Pancreas (tissue), 10 donors: ENCODE results near the gene BICD1. TPM values are rescaled to one million over a fixed set of nuclear protein-coding genes. Genes with fewer than 3 reads are reported as not detected.
"Not testable (repeated sequence)": the region's sequence is repeated elsewhere in the genome, so short reads cannot be mapped to it uniquely, and the experiment has no call there.

Experiments
- ATAC-seq, 4 donors: fragments of 200-7000 bp; cut with Tn5 transposase; one replicate each; pipeline versions ENCODE4 v1.8.0 to v1.9.1; 2020; ENCODE audit warnings: mild to moderate bottlenecking in 4 of 4, moderate library complexity in 4 of 4
- DNase-seq, 6 donors: peaks; one replicate each; pipeline ENCODE4 v3.0.0-alpha.2; 2020
- FAIRE-seq: peaks from 2 replicates; lab custom pipeline; 2012; peaks lifted over from hg19 to GRCh38; lab: Jason Lieb, UNC
- H3K27ac ChIP-seq, 4 donors: fragments of 200-600 bp; sonication (generic); 1 replicate in 3 of 4; 2 replicates in 1 of 4; pipeline versions ENCODE4 v1.5.0 to v1.8.0; 2020
- H3K27me3 ChIP-seq, 4 donors: fragments of 200-600 bp; one replicate each; pipeline ENCODE4 v1.8.0; 2021
- H3K36me3 ChIP-seq, 3 donors: fragments of 200-600 bp; sonication (generic) in 1 of 3; one replicate each; pipeline versions ENCODE4 v1.5.0 to v1.8.0; 2020 to 2021
- H3K4me1 ChIP-seq, 3 donors: fragments of 200-600 bp; one replicate each; pipeline ENCODE4 v1.8.0; 2021
- H3K4me3 ChIP-seq, 4 donors: fragments of 200-600 bp; sonication (generic) in 2 of 4; one replicate each; pipeline versions ENCODE4 v1.5.0 to v1.8.0; 2020 to 2021
- H3K9me3 ChIP-seq, 4 donors: fragments of 200-600 bp; one replicate each; pipeline ENCODE4 v1.8.0; 2021
- WGBS, 2 donors: extraction: QIAGEN DNeasy Blood & Tissue Kit; methylation state at CpG; one replicate each; pipeline ENCODE4 v1.1.7; 2013; 5-methylcytosine and 5-hydroxymethylcytosine counted together
- intact Hi-C, 3 donors: fragments of 100-400 bp; cut with DNase I; formaldehyde crosslinking; loops; one replicate each; pipeline versions ENCODE4 v1.11.1 to v1.14.2; 2022
- polyA plus RNA-seq, 2 donors: library from polyadenylated mRNA; stranded (reverse); fragments of 200-250 nt; gene quantifications; one replicate each; pipeline ENCODE4 v1.2.3, GENCODE V29; 2013
- total RNA-seq, 6 donors: library from RNA; stranded (reverse); fragmentation: NEBNext Ultra II Directional in 4 of 6; extraction: Animal tissue kit (Norgen Biotek cat#: 25700) in 4 of 6; gene quantifications; one replicate each; pipeline versions ENCODE4 v1.2.1 to v1.2.4, GENCODE V29; 2021 to 2023
- TF ChIP-seq, protein P1 (sequence below), 4 donors: fragments of 200-600 bp; sonication (generic) in 3 of 4; IDR thresholded peaks; one replicate each; pipeline versions ENCODE4 v1.5.0 to v1.8.0; 2021; ENCODE audit warnings: antibody characterized with exemption in 4 of 4
- donor health status: healthy with polysubstance abuse.
- donor health status: DM: no; HTN: no; CAD: no; lungs with moderate emphysema.
- donor health status: DM: no; HTN: no; CAD: no.
- donor health status: control.
- donor health status: control.
- donor health status: Bipolar disorder and iron deficiency.
- donor health status: DM: yes; HTN: yes; CAD: no.
- donor health status: DM: no; HTN: no; CAD: no.
- donor health status: DM: no; HTN: no; CAD: no.
- donor health status: DM: yes; HTN: yes; CAD: no.

BICD1 gene
- total and polyA plus RNA-seq, 8 donors = 2.4 to 8.1 (median 3.4) TPM

DNA sequence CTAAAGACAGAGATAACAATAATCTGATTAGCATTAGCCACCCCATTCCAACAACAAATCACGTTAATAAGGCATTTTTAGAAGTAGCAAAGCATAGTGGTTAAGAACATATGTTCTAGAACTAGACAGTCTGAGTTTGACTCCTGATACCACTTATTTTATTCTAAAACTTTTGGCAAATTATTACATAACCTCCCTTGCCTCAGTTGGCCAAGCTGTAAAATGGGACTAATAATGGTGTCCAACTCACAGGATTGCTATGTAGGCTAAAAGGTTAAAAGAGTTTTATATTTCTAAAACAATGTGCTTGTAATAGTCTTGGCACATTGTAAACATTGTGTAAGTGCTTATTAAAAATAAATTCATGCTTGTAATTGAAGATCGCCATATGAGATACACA is 168.0 kb downstream of the BICD1 start:
- TF ChIP-seq, protein P1, sequence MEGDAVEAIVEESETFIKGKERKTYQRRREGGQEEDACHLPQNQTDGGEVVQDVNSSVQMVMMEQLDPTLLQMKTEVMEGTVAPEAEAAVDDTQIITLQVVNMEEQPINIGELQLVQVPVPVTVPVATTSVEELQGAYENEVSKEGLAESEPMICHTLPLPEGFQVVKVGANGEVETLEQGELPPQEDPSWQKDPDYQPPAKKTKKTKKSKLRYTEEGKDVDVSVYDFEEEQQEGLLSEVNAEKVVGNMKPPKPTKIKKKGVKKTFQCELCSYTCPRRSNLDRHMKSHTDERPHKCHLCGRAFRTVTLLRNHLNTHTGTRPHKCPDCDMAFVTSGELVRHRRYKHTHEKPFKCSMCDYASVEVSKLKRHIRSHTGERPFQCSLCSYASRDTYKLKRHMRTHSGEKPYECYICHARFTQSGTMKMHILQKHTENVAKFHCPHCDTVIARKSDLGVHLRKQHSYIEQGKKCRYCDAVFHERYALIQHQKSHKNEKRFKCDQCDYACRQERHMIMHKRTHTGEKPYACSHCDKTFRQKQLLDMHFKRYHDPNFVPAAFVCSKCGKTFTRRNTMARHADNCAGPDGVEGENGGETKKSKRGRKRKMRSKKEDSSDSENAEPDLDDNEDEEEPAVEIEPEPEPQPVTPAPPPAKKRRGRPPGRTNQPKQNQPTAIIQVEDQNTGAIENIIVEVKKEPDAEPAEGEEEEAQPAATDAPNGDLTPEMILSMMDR (IDR thresholded peaks at IDR 0.05) = no peak
- H3K4me1 ChIP-seq = peaks cover 0 to 2% (median 0%) of the 10 kb centered on the region in 3 donors
- H3K9me3 ChIP-seq = no peaks in the 10 kb centered on the region
- no peak overlapping the region for H3K4me3 ChIP-seq
- WGBS, 2 donors = 91 to 96% methylated on average over 2 of the region's 2 CpGs
- no peaks in the 10 kb centered on the region for H3K27me3 ChIP-seq
- ATAC-seq (no peak), DNase-seq (no peak), FAIRE-seq (no peak)
- intact Hi-C loops = no loop called here
- no peak overlapping the region for H3K27ac ChIP-seq
- H3K36me3 ChIP-seq = no peaks in the 10 kb centered on the region

DNA sequence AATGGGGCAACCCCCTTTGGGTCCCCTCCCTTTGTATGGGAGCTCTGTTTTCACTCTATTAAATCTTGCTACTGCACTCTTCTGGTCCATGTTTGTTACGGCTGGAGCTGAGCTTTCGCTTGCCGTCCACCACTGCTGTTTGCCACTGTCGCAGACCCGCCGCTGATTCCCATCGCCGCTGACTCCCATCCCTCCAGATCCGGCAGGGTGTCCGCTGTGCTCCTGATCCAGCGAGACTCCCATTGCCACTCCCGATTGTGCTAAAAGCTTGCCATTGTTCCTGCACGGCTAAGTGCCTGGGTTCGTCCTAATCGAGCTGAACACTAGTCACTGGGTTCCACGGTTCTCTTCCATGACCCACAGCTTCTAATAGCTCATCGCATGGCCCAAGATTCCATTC is 168.9 kb downstream of the BICD1 start:
- H3K4me1 ChIP-seq, ATAC-seq, H3K4me3 ChIP-seq, H3K27ac ChIP-seq, H3K36me3 ChIP-seq, DNase-seq, FAIRE-seq, intact Hi-C loops, H3K27me3 ChIP-seq, H3K9me3 ChIP-seq: not testable (repeated sequence)
- WGBS, 2 donors = 87 to 96% methylated on average over 17 of the region's 17 CpGs

DNA sequence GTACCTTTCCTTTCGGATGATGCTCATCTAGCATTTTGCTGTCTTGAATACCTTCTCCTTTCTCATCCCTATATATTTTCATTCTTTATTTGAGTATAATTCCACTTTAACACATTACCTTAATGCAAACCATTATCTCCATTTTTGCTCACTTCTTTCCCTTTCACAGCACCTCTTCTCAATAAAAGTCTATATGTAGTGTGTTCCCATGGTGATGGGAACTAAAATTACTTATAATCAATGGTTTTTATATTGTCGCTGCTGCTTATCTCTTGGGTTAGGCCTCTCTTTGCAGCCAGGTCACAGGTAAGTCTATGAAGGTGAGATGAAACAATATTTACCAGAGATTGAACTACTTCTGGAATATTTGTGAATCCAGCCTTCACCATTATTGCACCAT is 171.1 kb downstream of the BICD1 start:
- H3K36me3 ChIP-seq = no peaks in the 10 kb centered on the region
- no peaks in the 10 kb centered on the region for H3K9me3 ChIP-seq
- H3K27ac ChIP-seq = no peak overlapping the region
- intact Hi-C loops = no loop called here
- H3K4me3 ChIP-seq = no peak overlapping the region
- no peak for ATAC-seq
- H3K27me3 ChIP-seq = no peaks in the 10 kb centered on the region
- no peak for FAIRE-seq
- DNase-seq = no peak
- WGBS, 2 donors = 80 to 85% methylated on average over 2 of the region's 2 CpGs
- H3K4me1 ChIP-seq = no peaks in the 10 kb centered on the region
- TF ChIP-seq, protein P1 (IDR thresholded peaks at IDR 0.05) = no peak

DNA sequence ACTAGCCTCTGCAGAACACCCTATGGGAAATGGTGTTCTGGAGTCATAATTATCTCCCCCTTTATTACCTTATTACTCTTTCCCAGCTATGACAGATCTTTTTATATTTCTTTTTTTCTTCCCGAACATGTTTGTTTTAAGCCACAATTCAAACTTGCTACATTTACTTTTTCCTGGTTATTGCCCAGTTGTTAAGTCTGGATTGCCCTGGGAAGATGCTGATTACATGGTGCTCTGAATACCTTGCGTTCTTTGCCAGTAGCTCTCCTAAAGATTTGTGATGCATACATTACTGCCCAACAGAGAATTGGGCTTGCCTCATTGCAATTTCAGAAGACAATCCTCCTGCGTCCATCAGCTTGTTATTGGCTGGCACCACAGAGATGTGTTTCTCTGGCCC is 174.5 kb downstream of the BICD1 start:
- no peak overlapping the region for H3K4me3 ChIP-seq
- H3K36me3 ChIP-seq = no peaks in the 10 kb centered on the region
- ATAC-seq = no peak
- no peaks in the 10 kb centered on the region for H3K27me3 ChIP-seq
- intact Hi-C loops = no loop called here
- TF ChIP-seq, protein P1 (IDR thresholded peaks at IDR 0.05) = no peak
- FAIRE-seq = no peak
- no peak overlapping the region for H3K27ac ChIP-seq
- DNase-seq = no peak
- H3K4me1 ChIP-seq = no peaks in the 10 kb centered on the region
- no peaks in the 10 kb centered on the region for H3K9me3 ChIP-seq
- 72 to 90% methylated on average over 3 of the region's 3 CpGs for WGBS, 2 donors

DNA sequence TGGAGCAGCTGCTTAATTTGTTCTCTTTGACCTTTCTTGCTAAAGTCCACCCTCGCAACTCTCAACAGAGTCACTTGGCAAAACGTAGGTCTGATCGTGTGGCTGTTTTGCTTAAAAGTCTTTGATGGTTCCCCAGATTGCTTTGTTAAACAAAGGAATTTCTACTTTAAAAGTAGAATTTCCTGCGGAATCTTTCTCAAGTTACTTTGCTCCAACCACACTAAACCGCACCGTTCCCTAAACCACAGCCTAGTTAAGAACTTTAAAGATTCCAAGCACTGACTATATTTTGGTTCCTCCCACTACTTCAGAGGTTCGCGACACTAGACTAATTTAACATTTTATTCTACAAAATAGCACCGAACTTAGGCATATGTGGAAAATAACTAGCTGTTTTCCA is 177.9 kb downstream of the BICD1 start:
- no peak for ATAC-seq

More for the DNA sequence above, 177.9 kb downstream of the BICD1 start:
- TF ChIP-seq, protein P1 (IDR thresholded peaks at IDR 0.05) = no peak
- Histone ChIP-seq H3K4me1 (no peaks in the 10 kb centered on the region), H3K36me3 (no peaks in the 10 kb centered on the region), H3K27me3 (no peaks in the 10 kb centered on the region), H3K27ac (no peak overlapping the region), H3K9me3 (no peaks in the 10 kb centered on the region), H3K4me3 (no peak overlapping the region)
- intact Hi-C loops = no loop called here
- 86 to 91% methylated on average over 9 of the region's 9 CpGs for WGBS, 2 donors
- FAIRE-seq (no peak), DNase-seq (no peak)
